HepG2 (cell line): ENCODE data around the gene RAB3B. TPM values are rescaled to one million over a fixed set of nuclear protein-coding genes. Genes with fewer than 3 reads are reported as not detected.
A peak's percentile ranks its signal among the peaks of the same experiment; 100 is the strongest.

Source experiments
- CHD2 ChIP-seq: IDR thresholded peaks from 2 replicates; pipeline ENCODE4 v1.6.1; 2011; ENCODE audit warnings: low read depth, low read length, improper control_type of control experiment
- EHMT2 ChIP-seq: fragments of 200-600 bp; sonication (generic); IDR thresholded peaks from 2 replicates; pipeline ENCODE4 v1.7.0; 2017; ENCODE audit warnings: antibody characterized with exemption, low read depth, low read length, borderline replicate concordance
- IKZF1 ChIP-seq: fragments of 450-650 bp; IDR thresholded peaks from 2 replicates; pipeline ENCODE4 v1.7.1; 2016
- MAFG ChIP-seq: sonication (generic); formaldehyde crosslinking; IDR thresholded peaks from 2 replicates; pipeline ENCODE4 v1.5.1; 2020; ENCODE audit warnings: mild to moderate bottlenecking, missing genetic modification reagents
- POGZ ChIP-seq: sonication (generic); formaldehyde crosslinking; IDR thresholded peaks from 2 replicates; pipeline ENCODE4 v1.4.0; 2020; ENCODE audit warnings: mild to moderate bottlenecking, missing genetic modification reagents
- SIN3A ChIP-seq: IDR thresholded peaks from 2 replicates; pipeline ENCODE4 v1.6.1; 2011; ENCODE audit warnings: low read depth, mild to moderate bottlenecking, control low read depth, low read length, borderline replicate concordance
- SIX1 ChIP-seq: sonication (generic); formaldehyde crosslinking; IDR thresholded peaks from 2 replicates; pipeline ENCODE4 v1.4.0; 2020; ENCODE audit warnings: missing genetic modification reagents, borderline replicate concordance
- ZFP37 ChIP-seq: sonication (generic); formaldehyde crosslinking; IDR thresholded peaks from 2 replicates; pipeline ENCODE4 v1.4.0; 2020; ENCODE audit warnings: missing genetic modification reagents, borderline replicate concordance
- ZFP82 ChIP-seq: sonication (generic); formaldehyde crosslinking; IDR thresholded peaks from 2 replicates; pipeline ENCODE4 v1.5.1; 2020; ENCODE audit warnings: mild to moderate bottlenecking, missing genetic modification reagents, borderline replicate concordance
- ZNF121 ChIP-seq: sonication (generic); formaldehyde crosslinking; IDR thresholded peaks from 2 replicates; pipeline ENCODE4 v1.5.0; 2020; ENCODE audit warnings: mild to moderate bottlenecking, missing genetic modification reagents
- ZNF484 ChIP-seq: sonication (generic); formaldehyde crosslinking; IDR thresholded peaks from 2 replicates; pipeline ENCODE4 v1.5.1; 2020; ENCODE audit warnings: mild to moderate bottlenecking, low read depth, missing genetic modification reagents, borderline replicate concordance
- ZNF530 ChIP-seq: sonication (generic); formaldehyde crosslinking; IDR thresholded peaks from 2 replicates; pipeline ENCODE4 v1.5.0; 2020; ENCODE audit warnings: low read depth, mild to moderate bottlenecking, missing genetic modification reagents
- ZNF589 ChIP-seq: sonication (generic); formaldehyde crosslinking; conservative IDR thresholded peaks from 2 replicates; pipeline ENCODE4 v1.8.0; 2022; ENCODE audit warnings: mild to moderate bottlenecking, moderate library complexity, missing genetic modification reagents
- ZSCAN22 ChIP-seq: sonication (generic); formaldehyde crosslinking; IDR thresholded peaks from 2 replicates; pipeline ENCODE4 v1.4.0; 2020; ENCODE audit warnings: mild to moderate bottlenecking, missing genetic modification reagents
- polyA plus RNA-seq, 8 experiments: library from polyadenylated mRNA; depleted of rRNA in 3 of 8; stranded (reverse) in 7 of 8; unstranded in 1 of 8; fragments of >200 nt; fragmentation: Illumina TruSeq in 4 of 8; extraction: Trizol in 4 of 8; gene quantifications; 2 replicates each; pipeline versions ENCODE4 v1.2.1 to v1.2.3, GENCODE V29; 2011 to 2016; ENCODE audit warnings: low read depth in 4 of 8, missing spikeins in 1 of 8, mixed read lengths in 1 of 8; ENCODE audit not compliant: insufficient read depth in 1 of 8
- total RNA-seq, 5 experiments: library from RNA; depleted of rRNA; stranded (reverse); fragments of >200 nt; fragmentation: Illumina TruSeq; extraction: Trizol; gene quantifications; 2 replicates each; pipeline ENCODE4 v1.2.3, GENCODE V29; 2016; ENCODE audit warnings: low read depth in 1 of 5
- TF ChIP-seq, protein P1 (sequence below): sonication (generic); formaldehyde crosslinking; IDR thresholded peaks from 2 replicates; pipeline ENCODE4 v1.8.0; 2022; ENCODE audit warnings: missing genetic modification reagents, mild to moderate bottlenecking, inconsistent platforms, borderline replicate concordance
- TF ChIP-seq, protein P2 (sequence below): sonication (generic); formaldehyde crosslinking; IDR thresholded peaks from 2 replicates; pipeline ENCODE4 v1.5.1; 2020; ENCODE audit warnings: missing genetic modification reagents, mild to moderate bottlenecking, borderline replicate concordance
- TF ChIP-seq, protein P3 (sequence below): sonication (generic); formaldehyde crosslinking; IDR thresholded peaks from 2 replicates; pipeline ENCODE4 v1.5.0; 2020; ENCODE audit warnings: mild to moderate bottlenecking, missing genetic modification reagents, moderate library complexity
- TF ChIP-seq, protein P4 (sequence below): sonication (generic); formaldehyde crosslinking; IDR thresholded peaks from 2 replicates; pipeline ENCODE4 v1.4.0; 2020; ENCODE audit warnings: missing genetic modification reagents
- TF ChIP-seq, protein P5 (sequence below): sonication (generic); formaldehyde crosslinking; IDR thresholded peaks from 2 replicates; pipeline ENCODE4 v1.4.0; 2020; ENCODE audit warnings: missing genetic modification reagents, borderline replicate concordance

Gene RAB3B
- total and polyA plus RNA-seq, 2 of the 13 experiments (the other 11 are each of a cell fraction or from before 2014, with no cell fraction given): 1.0 to 1.2 TPM

DNA sequence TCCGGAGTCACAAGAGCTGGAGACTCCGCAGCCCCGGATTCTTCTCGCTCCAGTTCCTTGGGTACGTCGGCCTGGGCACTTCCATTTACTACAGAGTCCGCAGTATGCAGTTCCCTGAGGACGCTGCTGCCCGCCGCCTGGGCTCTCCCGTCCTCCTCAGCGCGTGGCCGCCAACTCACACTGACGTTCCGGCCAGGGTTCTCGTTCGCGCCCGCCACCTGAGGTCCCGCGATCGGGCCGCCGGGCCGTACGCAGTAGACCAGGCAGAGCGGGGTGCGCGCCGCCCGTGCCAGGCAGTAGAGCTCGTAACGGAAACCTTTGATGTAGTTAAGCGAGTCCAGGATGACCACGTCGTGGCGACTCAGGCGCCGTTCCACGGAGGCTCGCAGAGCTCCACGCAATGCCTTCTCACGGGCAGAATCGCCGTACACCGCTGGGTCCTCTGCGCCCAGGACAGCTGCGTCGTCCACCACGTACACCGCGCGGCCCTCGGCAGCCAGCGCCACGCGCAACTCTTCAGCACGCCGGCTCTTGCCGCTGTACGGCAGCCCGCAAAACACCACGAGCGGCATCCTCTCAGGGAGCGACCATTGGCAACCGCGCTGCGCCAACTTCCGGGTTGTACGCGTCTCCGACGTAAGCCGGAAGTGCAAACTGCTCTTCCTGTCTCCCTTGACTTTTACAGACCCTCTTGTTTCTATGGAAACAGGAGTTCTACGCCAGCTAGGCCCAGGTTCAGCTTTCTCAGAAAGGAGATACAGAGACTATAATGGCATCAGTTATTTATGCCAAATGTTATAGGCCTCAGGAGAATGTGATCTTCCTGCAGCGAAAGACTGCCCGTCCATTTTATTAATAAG, 42.9 kb upstream of the RAB3B start, which contains the start of gene KTI12 (continued):
- TF ChIP-seq ZNF530 (CRISPR knock-in tag) (no peak), ZNF121 (CRISPR knock-in tag) (no peak), IKZF1 (no peak), ZFP37 (no peak), ZSCAN22 (no peak), ZNF589 (CRISPR knock-in tag) (no peak), MAFG (CRISPR knock-in tag) (no peak), CHD2 (peak; percentile 78), ZNF484 (CRISPR knock-in tag) (0 out of 2 replicates have a peak, but pooled peaks have one; percentile 52), SIN3A (peak; percentile 94), SIX1 (CRISPR knock-in tag) (no peak), EHMT2 (no peak), ZFP82 (CRISPR knock-in tag) (no peak), POGZ (CRISPR knock-in tag) (no peak)
- TF ChIP-seq, protein P1, sequence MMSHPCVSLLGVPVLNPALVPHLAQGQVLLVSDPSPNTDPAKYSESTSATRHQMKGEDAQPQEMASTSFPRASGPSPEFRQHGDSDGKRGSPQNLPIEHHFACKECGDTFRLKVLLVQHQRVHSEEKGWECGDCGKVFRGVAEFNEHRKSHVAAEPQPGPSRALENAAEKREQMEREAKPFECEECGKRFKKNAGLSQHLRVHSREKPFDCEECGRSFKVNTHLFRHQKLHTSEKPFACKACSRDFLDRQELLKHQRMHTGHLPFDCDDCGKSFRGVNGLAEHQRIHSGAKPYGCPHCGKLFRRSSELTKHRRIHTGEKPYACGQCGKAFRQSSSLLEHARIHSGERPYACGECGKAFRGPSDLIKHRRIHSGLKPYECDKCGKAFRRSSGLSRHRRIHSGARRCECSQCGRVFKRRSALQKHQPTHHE (CRISPR knock-in tag): peak; percentile 84; the same call in 1 of the 2 replicates
- TF ChIP-seq, protein P2, sequence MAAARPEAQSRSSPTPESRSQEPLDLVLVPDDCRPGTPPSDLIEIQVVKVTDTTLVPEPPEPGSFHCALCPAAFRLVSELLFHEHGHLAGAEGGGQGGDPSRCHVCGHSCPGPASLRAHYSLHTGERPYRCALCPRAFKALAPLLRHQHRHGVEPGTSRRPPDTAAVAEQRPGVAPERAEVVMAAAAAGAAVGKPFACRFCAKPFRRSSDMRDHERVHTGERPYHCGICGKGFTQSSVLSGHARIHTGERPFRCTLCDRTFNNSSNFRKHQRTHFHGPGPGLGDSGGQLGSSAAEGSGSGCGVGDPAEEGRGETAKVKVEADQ: no peak
- TF ChIP-seq, protein P3, sequence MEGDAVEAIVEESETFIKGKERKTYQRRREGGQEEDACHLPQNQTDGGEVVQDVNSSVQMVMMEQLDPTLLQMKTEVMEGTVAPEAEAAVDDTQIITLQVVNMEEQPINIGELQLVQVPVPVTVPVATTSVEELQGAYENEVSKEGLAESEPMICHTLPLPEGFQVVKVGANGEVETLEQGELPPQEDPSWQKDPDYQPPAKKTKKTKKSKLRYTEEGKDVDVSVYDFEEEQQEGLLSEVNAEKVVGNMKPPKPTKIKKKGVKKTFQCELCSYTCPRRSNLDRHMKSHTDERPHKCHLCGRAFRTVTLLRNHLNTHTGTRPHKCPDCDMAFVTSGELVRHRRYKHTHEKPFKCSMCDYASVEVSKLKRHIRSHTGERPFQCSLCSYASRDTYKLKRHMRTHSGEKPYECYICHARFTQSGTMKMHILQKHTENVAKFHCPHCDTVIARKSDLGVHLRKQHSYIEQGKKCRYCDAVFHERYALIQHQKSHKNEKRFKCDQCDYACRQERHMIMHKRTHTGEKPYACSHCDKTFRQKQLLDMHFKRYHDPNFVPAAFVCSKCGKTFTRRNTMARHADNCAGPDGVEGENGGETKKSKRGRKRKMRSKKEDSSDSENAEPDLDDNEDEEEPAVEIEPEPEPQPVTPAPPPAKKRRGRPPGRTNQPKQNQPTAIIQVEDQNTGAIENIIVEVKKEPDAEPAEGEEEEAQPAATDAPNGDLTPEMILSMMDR (CRISPR knock-in tag): no peak
- TF ChIP-seq, protein P4, sequence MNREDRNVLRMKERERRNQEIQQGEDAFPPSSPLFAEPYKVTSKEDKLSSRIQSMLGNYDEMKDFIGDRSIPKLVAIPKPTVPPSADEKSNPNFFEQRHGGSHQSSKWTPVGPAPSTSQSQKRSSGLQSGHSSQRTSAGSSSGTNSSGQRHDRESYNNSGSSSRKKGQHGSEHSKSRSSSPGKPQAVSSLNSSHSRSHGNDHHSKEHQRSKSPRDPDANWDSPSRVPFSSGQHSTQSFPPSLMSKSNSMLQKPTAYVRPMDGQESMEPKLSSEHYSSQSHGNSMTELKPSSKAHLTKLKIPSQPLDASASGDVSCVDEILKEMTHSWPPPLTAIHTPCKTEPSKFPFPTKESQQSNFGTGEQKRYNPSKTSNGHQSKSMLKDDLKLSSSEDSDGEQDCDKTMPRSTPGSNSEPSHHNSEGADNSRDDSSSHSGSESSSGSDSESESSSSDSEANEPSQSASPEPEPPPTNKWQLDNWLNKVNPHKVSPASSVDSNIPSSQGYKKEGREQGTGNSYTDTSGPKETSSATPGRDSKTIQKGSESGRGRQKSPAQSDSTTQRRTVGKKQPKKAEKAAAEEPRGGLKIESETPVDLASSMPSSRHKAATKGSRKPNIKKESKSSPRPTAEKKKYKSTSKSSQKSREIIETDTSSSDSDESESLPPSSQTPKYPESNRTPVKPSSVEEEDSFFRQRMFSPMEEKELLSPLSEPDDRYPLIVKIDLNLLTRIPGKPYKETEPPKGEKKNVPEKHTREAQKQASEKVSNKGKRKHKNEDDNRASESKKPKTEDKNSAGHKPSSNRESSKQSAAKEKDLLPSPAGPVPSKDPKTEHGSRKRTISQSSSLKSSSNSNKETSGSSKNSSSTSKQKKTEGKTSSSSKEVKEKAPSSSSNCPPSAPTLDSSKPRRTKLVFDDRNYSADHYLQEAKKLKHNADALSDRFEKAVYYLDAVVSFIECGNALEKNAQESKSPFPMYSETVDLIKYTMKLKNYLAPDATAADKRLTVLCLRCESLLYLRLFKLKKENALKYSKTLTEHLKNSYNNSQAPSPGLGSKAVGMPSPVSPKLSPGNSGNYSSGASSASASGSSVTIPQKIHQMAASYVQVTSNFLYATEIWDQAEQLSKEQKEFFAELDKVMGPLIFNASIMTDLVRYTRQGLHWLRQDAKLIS (CRISPR knock-in tag): 0 out of 2 replicates have a peak, but pooled peaks have one; percentile 46
- TF ChIP-seq, protein P5, sequence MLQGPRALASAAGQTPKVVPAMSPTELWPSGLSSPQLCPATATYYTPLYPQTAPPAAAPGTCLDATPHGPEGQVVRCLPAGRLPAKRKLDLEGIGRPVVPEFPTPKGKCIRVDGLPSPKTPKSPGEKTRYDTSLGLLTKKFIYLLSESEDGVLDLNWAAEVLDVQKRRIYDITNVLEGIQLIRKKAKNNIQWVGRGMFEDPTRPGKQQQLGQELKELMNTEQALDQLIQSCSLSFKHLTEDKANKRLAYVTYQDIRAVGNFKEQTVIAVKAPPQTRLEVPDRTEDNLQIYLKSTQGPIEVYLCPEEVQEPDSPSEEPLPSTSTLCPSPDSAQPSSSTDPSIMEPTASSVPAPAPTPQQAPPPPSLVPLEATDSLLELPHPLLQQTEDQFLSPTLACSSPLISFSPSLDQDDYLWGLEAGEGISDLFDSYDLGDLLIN (CRISPR knock-in tag): peak; percentile 83; the same call in 1 of the 2 replicates
